ENCODE measurements around the gene FAM120B.
"Not testable (repeated sequence)": the region's sequence is repeated elsewhere in the genome, so short reads cannot be mapped to it uniquely, and the experiment has no call there.

FAM120B gene

GRCh38 chr6:170345662-170346061 is 39.1 kb downstream of the FAM120B start:
- no peak for TF ChIP-seq Cebpa-rat (IDR thresholded peaks at IDR 0.05)
- Histone ChIP-seq H3K9ac (no peak overlapping the region), H3K4me1 (peaks cover 4% of the 10 kb centered on the region; the same call in 1 of the 2 replicates), H3K4me2 (no peak overlapping the region), H3K9me3 (peaks cover 26% of the 10 kb centered on the region), H3K36me3 (peaks cover 78% of the 10 kb centered on the region), H3K27ac (no peak overlapping the region), H3K4me3 (no peak overlapping the region), H3K27me3 (no peaks in the 10 kb centered on the region), H4K20me1 (peaks cover 17% of the 10 kb centered on the region; the same call in 1 of the 2 replicates)

GRCh38 chr6:170346649-170347048 is 40.1 kb downstream of the FAM120B start:
- no peak overlapping the region for H3K27ac ChIP-seq
- no peak overlapping the region for H3K4me2 ChIP-seq
- H3K36me3 ChIP-seq = peaks cover 78% of the 10 kb centered on the region
- H3K27me3 ChIP-seq = no peaks in the 10 kb centered on the region
- no peak overlapping the region for H3K9ac ChIP-seq
- H3K4me1 ChIP-seq = peaks cover 4% of the 10 kb centered on the region; the same call in 1 of the 2 replicates
- no peak overlapping the region for H3K4me3 ChIP-seq
- H4K20me1 ChIP-seq = 0 out of 2 replicates have a peak, but pooled peaks cover 10% of the 10 kb centered on the region
- peaks cover 36% of the 10 kb centered on the region for H3K9me3 ChIP-seq
- no peak for TF ChIP-seq Cebpa-rat (IDR thresholded peaks at IDR 0.05)

- H3K4me2 ChIP-seq = no peak overlapping the region
- H3K9me3 ChIP-seq = peaks cover 40% of the 10 kb centered on the region
- no peak overlapping the region for H3K27ac ChIP-seq
- no peak overlapping the region for H3K4me3 ChIP-seq
- H3K27me3 ChIP-seq = no peaks in the 10 kb centered on the region
- peaks cover 78% of the 10 kb centered on the region for H3K36me3 ChIP-seq
- H3K9ac ChIP-seq = no peak overlapping the region
- 0 out of 2 replicates have a peak, but pooled peaks cover 10% of the 10 kb centered on the region for H4K20me1 ChIP-seq
- no peak for TF ChIP-seq Cebpa-rat (IDR thresholded peaks at IDR 0.05)
- peaks cover 4% of the 10 kb centered on the region; the same call in 1 of the 2 replicates for H3K4me1 ChIP-seq
Observed at GRCh38 chr6:170347091-170347490, 40.5 kb downstream of the FAM120B start.

DNA sequence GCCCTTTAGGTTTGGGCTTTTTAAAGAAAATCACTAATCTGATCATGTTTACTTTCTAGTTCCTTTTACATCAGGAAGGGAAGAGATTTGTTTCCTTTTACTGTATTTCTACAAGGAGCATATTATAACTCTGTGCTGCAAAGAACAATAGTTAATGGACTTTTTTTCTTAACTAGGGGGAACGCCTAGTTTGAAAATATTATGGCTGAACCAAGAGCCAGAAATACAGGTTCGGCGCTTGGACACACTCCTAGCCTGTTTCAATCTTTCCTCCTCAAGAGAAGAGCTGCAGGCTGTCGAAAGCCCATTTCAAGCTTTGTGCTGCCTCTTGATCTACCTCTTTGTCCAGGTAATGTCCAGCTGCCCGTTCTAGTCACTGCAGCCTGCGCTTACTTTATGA is 41.4 kb downstream of the FAM120B start:
- H3K4me1 ChIP-seq = peaks cover 4% of the 10 kb centered on the region; the same call in 1 of the 2 replicates
- H3K27me3 ChIP-seq = no peaks in the 10 kb centered on the region
- 0 out of 2 replicates have a peak, but pooled peaks cover 10% of the 10 kb centered on the region for H4K20me1 ChIP-seq
- H3K36me3 ChIP-seq = peaks cover 70% of the 10 kb centered on the region
- H3K9me3 ChIP-seq = peaks cover 49% of the 10 kb centered on the region
- TF ChIP-seq Cebpa-rat (IDR thresholded peaks at IDR 0.05) = no peak
- no peak overlapping the region for H3K4me3 ChIP-seq
- H3K4me2 ChIP-seq = no peak overlapping the region
- no peak overlapping the region for H3K9ac ChIP-seq
- no peak overlapping the region for H3K27ac ChIP-seq

DNA sequence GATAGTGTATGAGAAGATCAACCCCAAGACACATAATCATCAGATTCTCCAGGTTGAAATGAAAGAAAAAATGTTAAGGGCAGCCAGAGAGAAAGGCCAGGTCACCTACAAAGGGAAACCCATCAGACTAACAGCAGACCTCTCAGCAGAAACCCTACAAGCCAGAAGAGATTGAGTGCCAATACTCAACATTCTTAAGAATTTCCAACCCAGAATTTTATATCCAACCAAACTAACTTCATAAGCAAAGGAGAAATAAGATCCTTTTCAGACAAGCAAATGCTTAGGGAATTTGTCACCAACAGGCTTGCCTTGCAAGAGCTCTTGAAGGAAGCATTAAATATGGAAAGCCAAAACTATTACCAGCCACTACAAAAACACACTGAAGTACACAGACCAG is 44.9 kb downstream of the FAM120B start:
- H3K9ac ChIP-seq, H3K4me1 ChIP-seq, H3K27me3 ChIP-seq, H3K4me2 ChIP-seq, H3K4me3 ChIP-seq, H4K20me1 ChIP-seq, H3K27ac ChIP-seq: not testable (repeated sequence)
- Histone ChIP-seq H3K36me3 (peaks cover 59% of the 10 kb centered on the region), H3K9me3 (peaks cover 67% of the 10 kb centered on the region)

GRCh38 chr6:170355190-170355589 is 48.6 kb downstream of the FAM120B start:
- H3K4me1 ChIP-seq, H3K4me2 ChIP-seq, H4K20me1 ChIP-seq, H3K27ac ChIP-seq, H3K4me3 ChIP-seq, H3K27me3 ChIP-seq, H3K9ac ChIP-seq: not testable (repeated sequence)
- Histone ChIP-seq H3K9me3 (peaks cover 45% of the 10 kb centered on the region), H3K36me3 (peaks cover 64% of the 10 kb centered on the region)

DNA sequence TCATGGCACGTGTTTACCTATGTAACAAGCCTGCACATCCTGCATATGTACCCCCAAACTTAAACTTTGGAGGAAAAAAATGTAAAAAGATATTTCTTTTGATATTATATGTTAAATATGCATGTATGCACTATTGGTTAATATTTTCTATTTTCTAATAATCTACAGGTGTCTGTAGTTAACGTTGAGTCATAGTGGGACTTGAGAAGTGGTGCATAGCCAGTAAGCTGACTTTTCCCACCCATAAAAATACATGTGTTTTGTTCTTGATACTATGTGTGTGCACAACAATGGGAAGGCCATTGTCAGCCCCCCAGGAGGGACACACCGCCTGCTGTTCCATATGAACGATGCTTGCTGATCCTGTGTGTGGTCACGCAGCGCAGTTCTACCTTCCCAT is 49.1 kb downstream of the FAM120B start:
- no peak overlapping the region for H3K27ac ChIP-seq
- TF ChIP-seq Cebpa-rat (IDR thresholded peaks at IDR 0.05) = no peak
- peaks cover 64% of the 10 kb centered on the region for H3K36me3 ChIP-seq
- H3K4me1 ChIP-seq = no peaks in the 10 kb centered on the region
- H3K9ac ChIP-seq = no peak overlapping the region
- no peak overlapping the region for H3K4me3 ChIP-seq
- peaks cover 9% of the 10 kb centered on the region for H4K20me1 ChIP-seq
- H3K4me2 ChIP-seq = no peak overlapping the region
- H3K9me3 ChIP-seq = peaks cover 41% of the 10 kb centered on the region
- no peaks in the 10 kb centered on the region for H3K27me3 ChIP-seq

DNA sequence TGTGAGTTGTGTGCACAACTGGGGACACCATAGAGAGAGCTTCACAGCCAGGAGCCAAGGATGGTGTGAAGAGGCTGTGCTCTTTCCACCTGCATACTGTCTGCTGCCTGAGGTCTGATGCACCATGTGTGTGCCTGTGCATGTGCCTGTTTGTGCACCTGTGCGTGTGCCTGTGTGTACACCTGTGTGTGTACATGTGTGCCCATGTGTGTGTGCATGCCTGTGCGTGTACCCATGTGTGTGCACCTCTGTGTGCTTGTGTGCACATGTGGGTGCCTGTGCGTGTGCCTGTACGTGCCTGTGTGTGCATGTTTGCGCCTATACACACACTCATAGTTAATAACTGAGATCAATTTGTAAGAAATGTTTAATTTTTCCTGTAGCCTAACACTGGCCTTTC is 51.3 kb downstream of the FAM120B start:
- H3K4me3 ChIP-seq = no peak overlapping the region
- no peak overlapping the region for H3K27ac ChIP-seq
- no peak overlapping the region for H3K4me2 ChIP-seq
- H3K27me3 ChIP-seq = no peaks in the 10 kb centered on the region
- no peak overlapping the region for H3K9ac ChIP-seq
- no peaks in the 10 kb centered on the region for H3K4me1 ChIP-seq
- H3K9me3 ChIP-seq = peaks cover 19% of the 10 kb centered on the region
- peaks cover 14% of the 10 kb centered on the region for H4K20me1 ChIP-seq
- TF ChIP-seq Cebpa-rat (IDR thresholded peaks at IDR 0.05) = no peak
- peaks cover 69% of the 10 kb centered on the region for H3K36me3 ChIP-seq

- H3K4me2 ChIP-seq = no peak overlapping the region
- no peak for TF ChIP-seq Cebpa-rat (IDR thresholded peaks at IDR 0.05)
- H4K20me1 ChIP-seq = peaks cover 18% of the 10 kb centered on the region
- H3K9me3 ChIP-seq = peaks cover 12% of the 10 kb centered on the region
- H3K4me1 ChIP-seq = no peaks in the 10 kb centered on the region
- no peak overlapping the region for H3K27ac ChIP-seq
- H3K9ac ChIP-seq = no peak overlapping the region
- H3K27me3 ChIP-seq = no peaks in the 10 kb centered on the region
- peaks cover 76% of the 10 kb centered on the region for H3K36me3 ChIP-seq
- no peak overlapping the region for H3K4me3 ChIP-seq
Observed at GRCh38 chr6:170358496-170358895, 51.9 kb downstream of the FAM120B start.

GRCh38 chr6:170360476-170360875 is 53.9 kb downstream of the FAM120B start:
- no peak overlapping the region for H3K9ac ChIP-seq
- no peak overlapping the region for H3K4me3 ChIP-seq
- H3K27ac ChIP-seq = no peak overlapping the region
- no peak for TF ChIP-seq Cebpa-rat (IDR thresholded peaks at IDR 0.05)
- no peaks in the 10 kb centered on the region for H3K27me3 ChIP-seq
- peaks cover 11% of the 10 kb centered on the region for H3K4me1 ChIP-seq
- H4K20me1 ChIP-seq = peaks cover 34% of the 10 kb centered on the region
- H3K9me3 ChIP-seq = no peaks in the 10 kb centered on the region
- no peak overlapping the region for H3K4me2 ChIP-seq
- peaks cover 86% of the 10 kb centered on the region for H3K36me3 ChIP-seq

GRCh38 chr6:170361335-170361734 is 54.8 kb downstream of the FAM120B start:
- Histone ChIP-seq H3K36me3 (peaks cover 89% of the 10 kb centered on the region), H3K4me2 (no peak overlapping the region), H3K9me3 (no peaks in the 10 kb centered on the region), H4K20me1 (peaks cover 40% of the 10 kb centered on the region), H3K9ac (no peak overlapping the region), H3K4me3 (no peak overlapping the region), H3K27ac (no peak overlapping the region), H3K27me3 (no peaks in the 10 kb centered on the region), H3K4me1 (peaks cover 11% of the 10 kb centered on the region)
- no peak for TF ChIP-seq Cebpa-rat (IDR thresholded peaks at IDR 0.05)
